Right lung (tissue), 5 donors: ENCODE measurements around the gene ADGRG3. TPM values are rescaled to one million over a fixed set of nuclear protein-coding genes. Genes with fewer than 3 reads are reported as not detected.

Source experiments
- DNase-seq, 2 donors: peaks; one replicate each; pipeline ENCODE4 v3.0.0-alpha.2; 2013
- polyA plus RNA-seq, 5 donors: library from polyadenylated mRNA; unstranded; fragments of 120-200 nt; gene quantifications; one replicate each; pipeline versions ENCODE4 v1.2.1 to v1.2.3, GENCODE V29; 2013; ENCODE audit warnings: inconsistent platforms in 1 of 5, low replicate concordance in 1 of 5; ENCODE audit not compliant: insufficient read length in 5 of 5, insufficient read depth in 1 of 5

Gene ADGRG3
- polyA plus RNA-seq, 5 donors, result 0.38 to 1.2 (median 0.86) TPM

DNA sequence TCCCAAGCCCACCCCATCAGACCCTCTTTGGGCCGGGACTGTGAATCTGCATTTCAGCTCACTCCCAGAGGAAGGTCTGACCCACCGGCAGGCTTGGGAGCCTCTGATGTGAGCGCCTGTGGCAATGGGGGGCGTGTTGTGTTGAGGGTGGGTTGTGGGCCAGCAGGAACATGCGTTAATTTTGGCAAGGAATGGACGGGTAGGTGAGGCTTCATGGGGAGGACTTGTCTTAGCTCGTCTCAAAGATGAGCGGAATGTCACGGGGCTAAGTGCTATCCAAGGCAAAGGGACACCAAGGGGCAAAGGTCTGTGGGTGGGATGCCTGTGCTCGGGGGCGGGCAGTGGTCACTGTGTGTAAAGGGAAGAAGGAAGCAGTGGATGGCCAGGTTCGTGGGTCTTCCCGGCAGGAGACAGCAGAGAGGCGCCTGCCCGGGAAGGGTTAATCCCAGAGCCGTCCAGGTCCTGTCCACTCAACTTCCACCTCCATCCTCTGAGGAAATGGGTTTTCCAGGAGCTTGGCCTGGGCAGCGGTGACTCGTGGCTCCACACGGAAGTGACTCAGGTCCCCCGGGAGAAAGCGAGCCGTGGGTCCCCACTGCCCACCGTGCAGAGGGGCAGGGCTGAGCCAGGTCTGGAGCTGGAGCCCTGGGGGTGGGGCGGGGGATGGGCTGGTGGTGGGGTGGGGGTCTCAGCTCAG, 22.3 kb upstream of the ADGRG3 start:
- DNase-seq, result no peak

DNA sequence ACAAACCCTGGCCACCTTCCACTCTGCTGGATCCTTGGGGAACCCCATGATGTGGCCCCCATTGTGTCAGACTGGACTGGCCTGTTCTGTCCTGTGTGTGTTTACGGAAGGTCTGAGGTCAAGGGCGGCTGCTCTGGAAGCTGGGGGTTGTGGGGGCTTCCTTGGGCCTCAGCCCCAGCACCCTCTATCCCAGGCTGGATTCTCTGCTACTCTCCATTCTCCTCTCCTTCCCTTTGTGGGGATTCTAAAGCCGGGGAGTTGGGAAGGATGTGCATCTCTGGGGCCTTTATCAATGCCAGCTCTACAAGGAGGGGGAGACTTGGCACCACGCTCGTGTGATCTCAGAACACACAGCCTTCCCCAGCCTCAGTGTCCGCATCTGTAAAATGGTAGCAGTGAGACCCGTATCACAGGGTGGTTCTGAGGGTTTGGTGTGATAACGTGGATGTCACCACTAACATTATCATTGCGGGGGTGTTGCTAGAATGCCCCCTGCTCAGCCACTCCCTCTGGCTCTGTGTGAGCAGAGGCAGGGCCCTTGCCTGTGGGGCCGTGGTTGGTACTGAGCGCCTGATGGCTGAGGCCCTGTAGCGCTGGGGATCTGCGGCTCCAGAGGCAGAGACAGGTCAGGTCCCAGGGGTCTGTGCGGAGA, 21.6 kb upstream of the ADGRG3 start:
- DNase-seq, result no peak

DNA sequence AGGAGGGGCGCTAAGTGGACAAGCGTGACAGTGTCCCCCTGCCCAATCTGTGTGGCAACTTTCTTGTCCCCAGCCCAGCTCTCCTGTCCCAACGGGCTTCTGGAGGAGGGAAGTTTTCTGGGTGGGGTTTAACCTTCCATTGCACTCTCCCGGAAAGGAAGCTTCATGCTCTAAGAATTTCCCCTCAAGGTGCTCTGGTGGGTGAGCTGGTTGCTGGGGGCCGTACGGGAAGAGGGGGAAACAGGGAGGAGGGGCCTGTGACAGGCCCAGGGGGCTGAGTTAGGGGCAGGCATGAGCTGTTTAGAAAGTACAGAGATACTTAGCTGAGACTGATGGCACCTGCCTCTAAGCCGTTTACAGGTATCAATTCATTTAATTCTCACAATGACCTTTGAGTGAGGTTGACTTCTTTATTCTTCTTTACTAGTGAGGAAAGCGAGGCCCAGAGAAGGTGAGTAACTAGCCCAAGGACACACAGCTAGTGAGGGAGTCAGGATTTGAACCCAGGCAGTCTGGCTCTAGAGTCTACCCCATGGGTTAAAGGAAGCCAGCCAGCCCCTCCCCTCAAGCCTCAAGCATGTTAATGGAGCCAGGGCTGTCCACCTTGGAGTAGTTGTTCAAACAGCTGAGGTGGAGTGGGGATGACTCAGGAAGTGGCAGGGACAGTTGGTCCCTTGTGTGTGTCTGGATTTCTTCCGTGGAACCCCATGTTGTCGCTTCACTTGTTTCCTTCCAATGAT, 20.8 kb upstream of the ADGRG3 start:
- no peak for DNase-seq

DNA sequence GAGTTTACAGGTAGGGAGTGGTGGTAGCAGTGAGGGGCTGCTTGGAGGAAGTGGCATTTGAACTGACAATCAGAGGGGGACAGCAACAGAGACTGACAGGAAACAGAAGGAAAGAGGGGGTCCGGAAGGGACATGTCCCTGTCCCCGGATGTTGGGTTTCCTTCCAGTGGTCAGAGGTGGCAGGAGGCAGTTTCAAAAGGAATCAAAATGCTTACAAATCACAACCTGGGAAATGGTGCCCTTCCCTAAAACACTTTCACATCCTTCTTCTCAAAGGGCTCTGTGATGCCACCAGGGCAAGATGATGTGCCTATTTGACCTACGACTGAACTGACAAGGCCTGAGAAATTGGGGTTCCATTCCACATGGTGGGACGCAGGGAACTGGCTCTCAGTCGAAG, 20.0 kb upstream of the ADGRG3 start:
- DNase-seq, result no peak

DNA sequence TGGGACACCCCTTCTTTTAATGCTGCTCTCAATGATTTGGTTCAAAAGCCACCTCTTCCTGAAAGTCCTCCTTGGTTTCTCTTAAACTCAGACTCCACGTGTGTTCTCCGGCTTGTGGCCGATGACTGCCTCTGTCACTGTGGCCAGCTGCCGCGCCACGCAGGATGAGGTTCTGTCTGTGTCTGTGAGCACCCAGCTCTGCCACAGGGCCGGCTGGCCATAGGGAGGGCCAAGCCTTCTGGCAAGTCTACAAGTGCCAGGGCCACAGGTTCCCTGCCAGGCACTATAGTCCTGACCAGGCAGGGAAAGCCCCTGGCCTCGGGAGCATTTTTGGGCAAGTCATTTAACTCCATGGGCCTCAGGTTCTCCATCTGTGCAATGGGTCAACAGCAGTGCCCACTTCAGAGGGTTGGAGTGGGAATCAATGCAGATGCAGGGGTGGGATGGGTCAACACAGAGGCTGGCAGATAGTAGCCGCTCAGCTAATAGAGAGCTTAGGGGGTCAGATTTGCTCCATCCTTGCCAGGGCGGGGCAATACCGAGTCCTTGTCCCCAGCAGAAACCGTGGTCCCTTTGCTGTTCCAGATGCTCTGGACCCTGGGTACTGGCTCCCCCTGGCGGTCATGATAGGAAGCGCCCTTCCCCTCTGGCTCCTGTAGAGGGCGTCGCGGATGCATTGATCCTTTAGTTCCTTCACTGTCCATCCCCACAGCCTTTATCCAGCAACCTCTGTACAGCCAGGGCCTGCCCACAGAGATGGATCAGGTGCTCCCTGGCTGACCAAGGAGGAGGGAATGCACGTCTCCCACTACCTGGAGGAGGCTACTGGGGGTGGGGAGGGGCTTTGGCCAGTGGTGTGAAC, 19.3 kb upstream of the ADGRG3 start:
- peak; percentile 47 to 61 for DNase-seq

DNA sequence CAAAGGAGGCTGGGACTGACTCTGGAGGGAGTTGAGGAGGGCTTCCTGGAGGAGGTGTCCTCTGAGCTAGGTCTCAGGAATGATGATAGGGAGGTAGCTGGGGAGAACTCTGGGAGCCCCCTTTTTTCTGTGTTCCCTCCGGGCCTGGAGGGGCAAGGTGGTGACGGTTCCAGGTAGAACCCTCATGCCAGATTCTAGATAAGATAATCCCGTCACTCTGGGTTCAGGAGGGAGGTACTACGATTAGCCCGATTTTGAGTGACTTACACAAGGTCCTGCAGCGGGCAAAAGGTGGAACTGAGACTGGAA, 18.7 kb upstream of the ADGRG3 start:
- no peak for DNase-seq

DNA sequence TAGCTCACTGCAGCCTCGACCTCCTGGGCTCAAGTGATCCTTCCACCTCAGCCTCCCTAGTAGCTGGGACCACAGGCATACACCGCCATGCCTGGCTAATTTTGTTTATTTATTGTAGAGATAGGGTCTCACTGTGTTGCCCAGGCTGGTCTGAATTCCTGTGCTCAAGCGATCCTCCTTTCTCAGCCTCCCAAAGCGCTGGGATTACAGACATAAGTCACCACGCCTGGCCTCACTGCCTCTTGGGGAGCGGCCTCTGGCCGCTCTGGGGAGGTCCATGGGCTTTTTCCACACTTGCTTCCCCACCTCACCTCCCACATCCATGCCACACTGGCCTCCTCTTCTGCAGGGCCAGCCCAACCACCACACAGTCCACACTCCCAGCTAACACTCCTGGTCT, 18.3 kb upstream of the ADGRG3 start:
- DNase-seq, result no peak

DNA sequence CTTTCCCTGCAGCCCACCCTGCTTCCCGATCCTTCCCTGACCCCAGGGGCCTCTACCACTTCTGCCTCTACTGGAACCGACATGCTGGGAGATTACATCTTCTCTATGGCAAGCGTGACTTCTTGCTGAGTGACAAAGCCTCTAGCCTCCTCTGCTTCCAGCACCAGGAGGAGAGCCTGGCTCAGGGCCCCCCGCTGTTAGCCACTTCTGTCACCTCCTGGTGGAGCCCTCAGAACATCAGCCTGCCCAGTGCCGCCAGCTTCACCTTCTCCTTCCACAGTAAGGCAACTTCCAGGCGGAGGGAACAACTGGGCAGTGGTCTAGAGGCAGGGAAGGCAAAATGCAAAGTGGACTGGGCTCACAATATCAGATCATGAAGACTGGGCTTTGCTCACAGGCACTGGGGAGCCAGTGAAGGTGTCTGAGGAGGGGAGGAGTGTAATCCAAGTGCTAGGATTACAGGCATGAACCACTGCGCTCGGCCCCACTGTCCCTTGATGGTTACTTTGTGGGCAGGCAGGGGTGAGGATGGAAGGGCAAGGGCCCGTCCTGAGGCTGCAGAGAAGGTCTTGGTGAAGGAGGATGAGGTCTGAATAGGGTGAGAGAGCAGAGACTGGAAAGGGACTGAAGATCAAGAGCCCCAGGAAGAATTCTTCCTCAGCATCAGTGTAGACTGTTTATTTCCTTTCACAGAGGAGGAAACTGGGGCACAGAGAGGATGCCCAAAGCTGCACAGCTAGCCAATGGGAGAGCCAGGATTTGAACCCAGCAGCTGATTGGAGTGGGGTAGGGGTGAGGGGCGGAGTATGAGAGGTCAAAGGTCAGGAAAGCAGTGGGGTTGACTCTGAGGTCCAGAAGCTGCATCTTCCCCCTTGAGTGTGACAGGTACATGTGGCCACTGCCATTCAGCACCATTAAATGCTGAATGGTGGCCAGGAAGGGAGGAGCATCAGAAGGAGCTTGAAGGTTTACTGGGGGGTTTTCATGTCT, 16.5 kb upstream of the ADGRG3 start:
- DNase-seq, result no peak

DNA sequence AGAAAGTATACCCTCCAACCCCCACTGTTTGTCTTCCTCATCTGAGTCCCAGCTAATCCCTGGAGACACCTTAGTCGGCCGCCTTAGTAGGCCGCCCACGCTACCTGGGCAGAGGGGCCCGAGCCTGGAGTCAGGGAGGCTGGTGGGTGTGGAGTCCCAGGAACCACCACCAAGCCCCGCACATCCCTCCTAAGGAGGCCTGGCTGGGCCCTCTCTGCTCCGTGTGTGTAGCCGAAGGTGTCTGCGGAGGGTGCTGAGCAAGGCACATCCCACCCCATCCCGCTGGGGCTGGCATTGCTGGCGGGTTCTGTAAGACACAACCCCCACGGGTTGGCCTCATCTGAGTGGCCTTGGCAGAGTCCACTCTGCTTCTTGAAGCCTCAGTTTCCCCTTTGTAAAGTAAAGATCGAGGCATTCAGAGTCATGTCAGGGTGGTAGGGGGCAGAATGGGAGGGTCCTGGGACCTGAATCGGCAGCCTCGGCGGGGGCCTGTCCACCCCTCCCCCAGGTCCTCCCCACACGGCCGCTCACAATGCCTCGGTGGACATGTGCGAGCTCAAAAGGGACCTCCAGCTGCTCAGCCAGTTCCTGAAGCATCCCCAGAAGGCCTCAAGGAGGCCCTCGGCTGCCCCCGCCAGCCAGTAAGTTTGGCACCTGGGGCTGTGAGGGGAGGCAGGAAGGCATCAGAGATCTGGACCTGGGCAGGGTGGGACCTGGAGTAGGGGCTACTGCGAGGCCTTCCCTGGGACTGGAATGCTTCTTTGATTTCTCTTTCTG, 15.2 kb upstream of the ADGRG3 start:
- DNase-seq, result no peak

DNA sequence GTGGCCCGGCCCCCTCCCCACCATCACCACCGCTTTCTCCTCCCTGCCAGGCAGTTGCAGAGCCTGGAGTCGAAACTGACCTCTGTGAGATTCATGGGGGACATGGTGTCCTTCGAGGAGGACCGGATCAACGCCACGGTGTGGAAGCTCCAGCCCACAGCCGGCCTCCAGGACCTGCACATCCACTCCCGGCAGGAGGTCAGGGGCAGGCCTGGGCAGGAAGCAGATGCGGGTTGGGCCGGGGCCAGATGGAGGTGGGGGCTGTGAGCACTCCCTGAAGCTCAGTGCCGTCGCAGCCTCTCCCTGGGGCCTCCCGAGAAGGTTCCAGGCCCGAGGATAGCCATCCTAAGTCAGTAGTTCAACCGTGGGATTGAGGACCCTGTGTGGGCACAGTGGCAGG, 14.2 kb upstream of the ADGRG3 start:
- DNase-seq, result no peak

DNA sequence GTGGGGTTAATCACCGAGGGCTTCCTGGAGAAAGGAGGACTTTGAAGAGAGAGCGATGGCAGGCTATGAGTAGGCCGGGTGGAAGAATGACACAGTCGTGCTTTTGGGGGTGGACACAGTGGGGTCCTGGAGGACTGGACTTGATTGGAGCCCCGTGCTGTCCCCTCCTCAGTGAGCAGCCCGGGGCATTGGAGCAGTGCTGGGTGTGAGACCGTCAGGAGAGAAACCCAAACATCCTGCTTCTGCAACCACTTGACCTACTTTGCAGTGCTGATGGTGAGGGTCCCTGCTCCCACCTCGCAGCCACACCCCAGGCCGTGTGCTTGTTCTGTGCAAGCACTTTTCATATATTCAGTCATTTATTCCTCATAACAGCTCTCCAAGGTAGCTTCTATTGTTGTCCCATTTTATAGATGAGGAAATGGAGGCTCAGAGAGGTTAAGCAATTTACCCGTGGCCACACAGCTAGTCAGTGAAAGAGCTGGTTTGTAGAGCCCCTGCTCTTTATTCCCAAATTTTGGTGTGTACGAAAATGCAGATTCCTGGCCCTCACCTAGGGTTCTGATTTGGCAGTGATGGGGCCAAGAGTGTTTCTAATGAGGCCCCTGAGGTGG, 11.7 kb upstream of the ADGRG3 start:
- no peak for DNase-seq

DNA sequence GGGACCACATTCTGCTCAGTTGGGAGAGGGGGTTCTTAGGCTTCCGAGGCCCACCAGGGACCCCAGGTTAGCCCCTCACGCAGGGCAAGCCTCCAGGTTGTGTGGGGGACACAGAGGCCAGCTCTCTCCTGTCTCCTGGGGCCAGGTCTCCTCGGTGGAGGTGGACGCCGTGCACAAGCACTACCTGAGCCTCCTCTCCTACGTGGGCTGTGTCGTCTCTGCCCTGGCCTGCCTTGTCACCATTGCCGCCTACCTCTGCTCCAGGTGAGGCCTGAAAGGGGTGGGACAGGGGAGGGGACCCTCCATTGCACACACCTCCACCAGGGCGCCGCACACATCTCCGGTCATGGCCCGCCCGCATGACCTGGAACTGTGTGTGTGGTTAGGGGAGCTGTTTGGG, 10.9 kb upstream of the ADGRG3 start:
- no peak for DNase-seq

DNA sequence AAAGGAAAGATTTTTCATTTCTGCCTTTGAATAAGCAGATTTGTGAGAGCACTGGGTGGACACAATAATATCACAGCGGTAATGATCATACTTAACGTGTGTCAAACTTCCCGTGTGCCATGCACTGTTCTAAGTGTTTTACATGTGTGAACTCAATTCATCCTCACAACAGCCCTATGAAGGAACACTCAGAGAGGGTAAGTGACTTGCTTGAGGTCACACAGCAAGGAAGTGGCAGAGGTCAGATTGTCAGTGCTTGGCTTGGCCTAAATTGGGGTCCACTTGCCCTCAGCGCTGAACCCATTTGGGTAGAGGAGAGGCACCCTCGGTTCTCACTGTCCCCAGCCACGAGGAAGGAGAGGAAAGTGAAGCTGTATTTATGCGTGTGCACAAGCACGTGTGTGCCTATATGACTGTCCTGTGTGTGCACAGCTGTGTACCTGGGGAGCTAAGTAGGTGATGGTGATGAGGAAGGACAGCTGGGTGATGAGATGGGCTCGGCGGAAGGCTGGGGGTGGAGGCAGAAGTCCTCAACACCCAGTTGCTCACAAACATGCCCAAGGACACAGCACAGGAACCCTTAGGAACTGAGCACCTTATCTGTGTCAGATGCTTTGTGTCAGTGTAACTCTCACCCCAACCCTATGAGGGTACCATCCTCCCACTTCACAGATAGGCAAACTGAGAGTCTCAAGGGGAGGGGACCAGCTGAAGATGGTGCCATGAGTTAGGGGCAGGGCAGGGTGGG, 9.8 kb upstream of the ADGRG3 start:
- no peak for DNase-seq

DNA sequence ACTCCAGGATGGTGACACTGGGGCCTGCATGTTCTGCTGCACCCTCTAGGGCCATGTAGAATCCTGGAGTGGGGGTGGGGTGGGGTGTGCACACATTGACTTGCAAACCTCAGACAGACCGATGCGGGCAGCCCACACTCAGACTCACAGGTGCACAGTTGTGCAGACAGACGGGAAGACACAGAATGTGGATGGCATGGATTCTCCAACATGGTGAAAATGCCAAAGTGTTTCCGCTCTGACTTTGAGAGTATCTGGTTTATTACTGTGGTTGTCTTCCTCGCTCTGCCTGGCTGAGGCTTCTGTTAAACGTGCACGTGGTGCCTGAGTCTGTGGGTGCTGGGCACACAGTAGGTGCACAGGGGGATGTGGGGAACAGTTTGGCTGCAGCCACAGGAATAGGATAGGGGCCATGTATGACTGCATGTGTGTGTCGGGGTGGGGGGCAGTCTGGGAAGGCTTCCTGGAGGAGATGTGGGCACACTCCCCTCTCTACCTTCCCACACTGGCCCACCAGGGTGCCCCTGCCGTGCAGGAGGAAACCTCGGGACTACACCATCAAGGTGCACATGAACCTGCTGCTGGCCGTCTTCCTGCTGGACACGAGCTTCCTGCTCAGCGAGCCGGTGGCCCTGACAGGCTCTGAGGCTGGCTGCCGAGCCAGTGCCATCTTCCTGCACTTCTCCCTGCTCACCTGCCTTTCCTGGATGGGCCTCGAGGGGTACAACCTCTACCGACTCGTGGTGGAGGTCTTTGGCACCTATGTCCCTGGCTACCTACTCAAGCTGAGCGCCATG, 9.0 kb upstream of the ADGRG3 start:
- DNase-seq, result no peak

DNA sequence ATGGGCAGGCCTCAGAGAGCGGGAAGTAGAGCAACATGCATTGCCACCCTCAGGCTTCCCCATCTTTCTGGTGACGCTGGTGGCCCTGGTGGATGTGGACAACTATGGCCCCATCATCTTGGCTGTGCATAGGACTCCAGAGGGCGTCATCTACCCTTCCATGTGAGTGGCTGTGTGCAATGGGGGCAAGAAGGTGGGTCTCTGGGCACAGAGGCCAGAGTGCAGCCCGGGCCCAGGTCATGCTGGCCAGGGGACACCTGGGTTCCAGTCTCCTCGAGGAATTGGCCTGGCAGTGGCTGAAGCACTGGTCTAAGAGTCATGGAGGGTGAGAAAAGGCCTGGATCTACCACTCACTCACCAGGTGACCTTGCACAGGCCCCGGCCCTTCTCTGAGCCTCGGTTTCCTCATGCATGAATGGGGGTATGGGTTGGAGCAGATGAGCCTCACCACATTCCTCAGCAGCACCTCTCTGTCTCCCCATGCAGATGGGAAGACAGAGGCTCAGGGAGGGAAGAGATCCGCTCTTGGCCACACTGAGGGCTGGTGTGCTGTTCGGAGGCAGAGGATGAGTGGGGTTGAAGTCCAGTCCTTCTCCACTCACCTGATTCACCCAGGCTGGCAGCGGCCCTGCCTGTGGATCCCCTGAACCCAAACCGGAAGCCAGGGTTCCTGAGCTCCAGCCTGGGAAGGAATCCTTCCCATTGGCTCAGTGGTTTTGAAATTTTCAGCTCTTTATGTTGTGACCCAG, 7.2 kb upstream of the ADGRG3 start:
- no peak for DNase-seq

DNA sequence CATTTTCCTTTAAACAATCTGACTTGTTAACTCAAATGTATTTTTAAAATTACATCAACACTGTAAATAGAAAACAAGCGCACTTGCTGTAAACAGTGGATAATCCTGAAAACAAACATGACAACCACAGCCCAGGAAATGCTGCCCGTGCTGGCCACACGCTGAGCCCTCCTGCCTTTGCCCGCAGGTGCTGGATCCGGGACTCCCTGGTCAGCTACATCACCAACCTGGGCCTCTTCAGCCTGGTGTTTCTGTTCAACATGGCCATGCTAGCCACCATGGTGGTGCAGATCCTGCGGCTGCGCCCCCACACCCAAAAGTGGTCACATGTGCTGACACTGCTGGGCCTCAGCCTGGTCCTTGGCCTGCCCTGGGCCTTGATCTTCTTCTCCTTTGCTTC, 6.6 kb upstream of the ADGRG3 start:
- DNase-seq, result no peak
